ENCODE data around the gene AKAP13. TPM values are rescaled to one million over a fixed set of nuclear protein-coding genes. Genes with fewer than 3 reads are reported as not detected.
A peak's percentile ranks its signal among the peaks of the same experiment; 100 is the strongest.

Gene AKAP13
- polyA plus RNA-seq, 1 of the 3 experiments (the other 2 are of a cell fraction) = 8.4 TPM

DNA sequence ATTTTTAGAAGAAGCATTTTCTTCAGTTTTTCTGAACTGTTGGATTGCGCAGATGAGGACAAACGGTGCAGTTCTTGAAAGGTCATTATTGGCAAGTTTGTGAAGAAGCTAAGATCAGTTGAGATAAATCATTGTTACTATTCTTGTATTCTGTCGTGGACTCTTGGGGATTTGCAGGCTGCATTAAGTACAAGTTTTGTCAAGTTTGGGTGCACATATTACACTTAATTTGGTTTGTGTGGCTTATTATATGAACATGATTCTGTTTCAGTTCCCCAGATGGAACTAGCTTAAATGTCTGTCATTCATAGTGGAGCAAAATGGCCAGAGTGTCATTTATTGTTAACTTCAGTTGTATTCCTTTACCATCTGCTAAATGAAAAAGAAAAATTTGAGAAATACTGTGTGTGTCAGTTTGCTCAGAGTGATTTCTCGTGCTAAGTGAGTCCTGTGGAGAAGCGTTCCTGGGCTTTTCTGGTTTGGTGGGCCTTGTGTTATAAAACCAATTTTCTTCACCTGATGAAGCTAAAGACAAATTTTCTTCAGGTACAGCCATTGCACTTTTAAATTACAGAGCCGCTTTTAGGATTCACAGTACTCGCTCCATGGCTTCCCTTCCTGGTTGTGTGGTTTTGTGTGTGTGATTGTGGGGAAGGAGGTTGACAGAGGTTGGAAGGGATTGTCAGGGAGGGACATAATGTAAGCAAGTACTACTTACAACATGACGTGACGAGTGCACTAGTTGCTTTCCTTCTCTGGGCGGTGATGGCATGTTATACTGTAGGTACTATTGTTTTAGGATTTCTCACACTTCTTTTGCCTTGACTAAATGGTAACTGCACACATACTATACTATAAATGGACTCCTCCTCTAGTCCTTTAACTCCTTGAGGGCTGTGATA lies 1.7 kb downstream of the AKAP13 start:
- POLR2A ChIA-PET = no interaction called here
- Histone ChIP-seq H3K27me3 (ENCODE audit: insufficient read depth) (no peaks in the 10 kb centered on the region), H3K36me3 (replicated peaks in 1 of 2; ENCODE audit: control insufficient read depth in 1 of 2, insufficient read depth in 2 of 2, low read length in 1 of 2) (no peaks in the 10 kb centered on the region), H3K9me2 (no peaks in the 10 kb centered on the region), H3K9ac (peak overlapping the region; percentile 78), H3K4me1 (ENCODE audit: control insufficient read depth in 1 of 2, insufficient read depth in 2 of 2, low read depth in 1 of 2, low read length in 1 of 2) (peaks cover 6 to 12% of the 10 kb centered on the region in 2 experiments; a peak in 3 of 4 replicates), H4K20me1 (ENCODE audit: insufficient read depth) (peaks cover 46% of the 10 kb centered on the region), H3K79me2 (ENCODE audit: insufficient read depth) (peaks cover 62% of the 10 kb centered on the region), H3F3A (replicated peaks; ENCODE audit: insufficient read depth) (peaks cover 4% of the 10 kb centered on the region), H2AFZ (ENCODE audit: low read depth) (no peak overlapping the region; the same call in 1 of the 2 replicates), H3K4me2 (peak overlapping the region; percentile 71), H3K27ac (ENCODE audit: low read depth in 2 of 2, low read length in 1 of 2) (peak overlapping the region in 1 of 2 experiments; percentile 87; a peak in 1 of 4 replicates), H3K4me3 (ENCODE audit: low read depth in 2 of 2, low read length in 1 of 2) (peak overlapping the region; percentile 79 to 81), H3K9me3 (no peaks in the 10 kb centered on the region)
- CTCF ChIA-PET = interaction anchor here (0.8 kb wide), 1 partner anchor 127 kb away, joined by 3 read pairs; no protein-coding TSS in a partner anchor
- 88% methylated on average over 10 of the region's 10 CpGs for WGBS (ENCODE audit: low lambda C conversion rate)
- no peak for DNase-seq
- TF ChIP-seq GABPA (IDR thresholded peaks at IDR 0.05; ENCODE audit: low read depth) (no peak), ELF1 (IDR thresholded peaks at IDR 0.05) (no peak), IRF3 (IDR thresholded peaks at IDR 0.05; ENCODE audit: low read depth, low read length) (no peak), POLR2AphosphoS5 (IDR thresholded peaks at IDR 0.05; ENCODE audit: low read depth, low read length) (no peak), RFX5 (IDR thresholded peaks at IDR 0.05; ENCODE audit: low read length) (no peak), EZH2phosphoT487 (IDR thresholded peaks at IDR 0.05; ENCODE audit: borderline replicate concordance, low read depth) (no peak), MEF2A (IDR thresholded peaks at IDR 0.05; ENCODE audit: borderline replicate concordance, low read depth) (no peak), NFIC (IDR thresholded peaks at IDR 0.05; ENCODE audit: borderline replicate concordance) (no peak), REST (IDR thresholded peaks at IDR 0.05; ENCODE audit: low read depth, low read length) (no peak), RAD21 (IDR thresholded peaks at IDR 0.05; ENCODE audit: low read length) (no peak), CHD2 (IDR thresholded peaks at IDR 0.05; ENCODE audit: low read length, partially characterized antibody) (no peak)
- TF ChIP-seq, protein P1, sequence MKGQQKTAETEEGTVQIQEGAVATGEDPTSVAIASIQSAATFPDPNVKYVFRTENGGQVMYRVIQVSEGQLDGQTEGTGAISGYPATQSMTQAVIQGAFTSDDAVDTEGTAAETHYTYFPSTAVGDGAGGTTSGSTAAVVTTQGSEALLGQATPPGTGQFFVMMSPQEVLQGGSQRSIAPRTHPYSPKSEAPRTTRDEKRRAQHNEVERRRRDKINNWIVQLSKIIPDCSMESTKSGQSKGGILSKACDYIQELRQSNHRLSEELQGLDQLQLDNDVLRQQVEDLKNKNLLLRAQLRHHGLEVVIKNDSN (IDR thresholded peaks at IDR 0.05; ENCODE audit: borderline replicate concordance, low read depth) = no peak

Data from SK-N-SH (cell line).